ENCODE measurements around the gene DLST. TPM values are rescaled to one million over a fixed set of nuclear protein-coding genes. Genes with fewer than 3 reads are reported as not detected.
A peak's percentile ranks its signal among the peaks of the same experiment; 100 is the strongest.

DLST gene
- total RNA-seq, 2 experiments from 2014 or later: 74.4 to 95.7 TPM

DNA sequence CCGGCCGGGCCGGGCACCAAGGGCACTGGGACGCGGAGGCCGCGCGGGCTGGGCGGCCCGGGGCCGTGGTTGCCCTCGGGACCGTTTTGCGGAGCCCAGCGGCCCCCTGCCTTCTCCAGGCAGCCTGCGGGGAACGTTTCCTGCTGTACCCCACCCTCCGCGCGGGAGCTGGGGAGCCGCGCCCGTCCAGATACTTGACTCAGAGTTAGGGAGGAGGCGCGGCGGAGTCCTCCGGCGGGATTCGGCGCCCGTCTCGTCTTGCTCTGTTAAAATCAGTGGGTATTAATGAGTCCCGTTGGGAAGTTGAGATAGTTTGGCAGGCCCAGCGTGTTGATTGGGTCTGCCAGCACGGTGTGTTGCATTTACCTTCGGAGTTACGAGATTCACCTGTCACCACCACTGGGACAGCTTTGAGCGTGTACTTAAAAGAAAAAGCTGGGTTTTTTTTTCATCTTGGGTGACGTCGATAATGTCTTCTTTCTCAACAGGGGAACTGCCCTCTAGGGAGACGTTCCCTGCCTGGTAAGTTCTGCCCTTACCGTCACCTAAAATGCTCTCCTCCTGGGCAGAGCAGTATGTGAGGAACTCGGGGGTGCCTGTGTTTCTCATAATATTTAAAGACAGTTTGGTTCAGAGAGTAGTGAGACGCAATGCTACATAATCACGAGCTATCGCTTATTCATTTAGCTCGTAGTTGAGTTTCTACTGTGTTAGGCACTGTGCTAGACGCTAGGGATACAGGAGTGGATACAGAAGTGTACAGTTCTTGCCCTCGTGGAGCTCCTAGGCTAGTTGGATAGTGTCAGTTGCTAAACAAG, 596 bp downstream of the DLST start:
- BruUV-seq (replicated peaks): no TSS peak
- H3K9me2 ChIP-seq (ENCODE audit: insufficient read depth, low read length): no peaks in the 10 kb centered on the region
- ChIA-PET CTCF (ENCODE audit: unreplicated experiment) (interaction anchor here (1.4 kb wide), 1 partner anchor 11 kb away, joined by 4 read pairs; no protein-coding TSS in a partner anchor), POLR2A (interaction anchor here (0.5 to 1.2 kb wide), 9 partner anchors 9 to 221 kb away, joined by 3 to 6 read pairs (median 3); partner anchors contain the start of gene EIF2B2)
- H3K9me3 ChIP-seq (ENCODE audit: low read length): no peaks in the 10 kb centered on the region
- peak overlapping the region; percentile 88 for H2AFZ ChIP-seq (ENCODE audit: low read length)
- TF ChIP-seq EZH2phosphoT487 (IDR thresholded peaks at IDR 0.05; ENCODE audit: borderline replicate concordance, low read depth, low read length) (no peak), CTCF (conservative IDR thresholded peaks at IDR 0.05; ENCODE audit: low read length) (0 out of 2 replicates have a peak, but pooled peaks have one; percentile 19)
- intact Hi-C loops (cut with micrococcal nuclease; ENCODE audit: unreplicated experiment): no loop called here
- H3K79me2 ChIP-seq (ENCODE audit: insufficient read depth, low read depth, low read length): peaks cover 55% of the 10 kb centered on the region
- peak overlapping the region; percentile 72 for H3K27ac ChIP-seq (ENCODE audit: low read depth, low read length, poor library complexity, severe bottlenecking)
- peaks cover 40% of the 10 kb centered on the region for H3K36me3 ChIP-seq (ENCODE audit: insufficient read depth, low read length)
- H3K4me2 ChIP-seq (ENCODE audit: low read length): peak overlapping the region; percentile 87
- peak; percentile 70 for DNase-seq (ENCODE audit: low spot score)
- H4K20me1 ChIP-seq (ENCODE audit: insufficient read depth, low read length): peaks cover 32% of the 10 kb centered on the region
- H3K4me1 ChIP-seq (ENCODE audit: insufficient read depth, low read length, poor library complexity, severe bottlenecking): peaks cover 44% of the 10 kb centered on the region
- H3K4me3 ChIP-seq (ENCODE audit: low read depth, low read length, poor library complexity, severe bottlenecking): peak overlapping the region; percentile 94

DNA sequence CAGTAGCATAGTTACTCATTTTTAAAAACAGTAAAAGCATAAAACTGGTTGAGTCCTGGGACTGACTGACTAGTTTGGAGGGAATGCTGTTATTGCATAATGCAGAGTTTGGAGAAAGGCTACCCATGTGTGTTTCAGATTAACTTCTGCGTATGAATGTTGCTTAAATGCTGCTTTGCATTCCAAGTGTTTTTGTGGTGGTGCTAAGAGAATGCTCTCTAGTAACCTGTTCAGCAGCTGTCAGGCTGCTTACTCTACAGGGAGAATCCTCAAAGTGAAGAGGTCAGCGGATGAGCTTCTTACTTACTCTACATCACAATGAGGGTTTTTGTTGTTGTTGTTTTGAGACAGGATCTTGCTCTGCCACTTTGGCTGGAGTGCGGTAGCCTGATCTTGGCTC, 4.3 kb downstream of the DLST start:
- ChIA-PET POLR2A (no interaction called here), CTCF (ENCODE audit: unreplicated experiment) (no interaction called here)
- H3K79me2 ChIP-seq (ENCODE audit: insufficient read depth, low read depth, low read length): peaks cover 74% of the 10 kb centered on the region
- no peaks in the 10 kb centered on the region for H3K9me3 ChIP-seq (ENCODE audit: low read length)
- no TSS peak for BruUV-seq (replicated peaks)
- peaks cover 29% of the 10 kb centered on the region for H3K4me1 ChIP-seq (ENCODE audit: insufficient read depth, low read length, poor library complexity, severe bottlenecking)
- H3K27ac ChIP-seq (ENCODE audit: low read depth, low read length, poor library complexity, severe bottlenecking): no peak overlapping the region
- intact Hi-C loops (cut with micrococcal nuclease; ENCODE audit: unreplicated experiment): no loop called here
- H3K36me3 ChIP-seq (ENCODE audit: insufficient read depth, low read length): peaks cover 75% of the 10 kb centered on the region
- H3K9me2 ChIP-seq (ENCODE audit: insufficient read depth, low read length): no peaks in the 10 kb centered on the region
- no peak for DNase-seq (ENCODE audit: low spot score)
- TF ChIP-seq EZH2phosphoT487 (IDR thresholded peaks at IDR 0.05; ENCODE audit: borderline replicate concordance, low read depth, low read length) (no peak), CTCF (conservative IDR thresholded peaks at IDR 0.05; ENCODE audit: low read length) (no peak)
- H3K4me3 ChIP-seq (ENCODE audit: low read depth, low read length, poor library complexity, severe bottlenecking): no peak overlapping the region
- H2AFZ ChIP-seq (ENCODE audit: low read length): no peak overlapping the region
- peaks cover 37% of the 10 kb centered on the region for H4K20me1 ChIP-seq (ENCODE audit: insufficient read depth, low read length)
- H3K4me2 ChIP-seq (ENCODE audit: low read length): no peak overlapping the region

All from OCI-LY7 (cell line).